Heart left ventricle (tissue), 13 donors: ENCODE data around the gene NAA80.

Source experiments
- POLR2A ChIP-seq, 2 donors: fragments of 450-650 bp; IDR thresholded peaks; one replicate each; pipeline ENCODE4 v1.6.1; 2017; ENCODE audit warnings: antibody characterized with exemption in 2 of 2, mild to moderate bottlenecking in 2 of 2, moderate library complexity in 2 of 2
- TF ChIP-seq, protein P1 (sequence below), 12 donors: fragments of 200-600 bp; sonication (generic) in 4 of 12; IDR thresholded peaks; one replicate each; pipeline versions ENCODE4 v1.5.0 to v1.8.0; 2018 to 2022; ENCODE audit warnings: antibody characterized with exemption in 12 of 12, mild to moderate bottlenecking in 5 of 12
- donor health status: ischemic (EF 13 %, LVEDD 7.1; RV severe dilation, severe dysfunction).
- donor health status: DM: no; HTN: yes; CAD: no.
- donor health status: DM: no; HTN: no; CAD: no.
- donor health status: ischemic (EF 25% LVEDD 6.9; RV normal size, moderate dysfunction).
- donor health status: ischemic (EF 25% LVEDD 5.7; RV mildly dilated, moderate dysfunction).
- donor health status: ischemic (EF 35%, LVEDD 5.7; RV mildly dilated, moderate dysfunction).
- donor health status: nonischemic (EF 11% LVEDD 7.7; RV severe dilation, severe dysfunction).
- donor health status: DM: yes; HTN: yes; CAD: no.
- donor health status: PGD.
- donor health status: ischemic (EF 29% LVEDD 5.4; RV normal size, mild dysfunction).
- donor health status: nonischemic (EF 23%, LVEDD 6.1; RV moderate dilation, normal function).

DNA sequence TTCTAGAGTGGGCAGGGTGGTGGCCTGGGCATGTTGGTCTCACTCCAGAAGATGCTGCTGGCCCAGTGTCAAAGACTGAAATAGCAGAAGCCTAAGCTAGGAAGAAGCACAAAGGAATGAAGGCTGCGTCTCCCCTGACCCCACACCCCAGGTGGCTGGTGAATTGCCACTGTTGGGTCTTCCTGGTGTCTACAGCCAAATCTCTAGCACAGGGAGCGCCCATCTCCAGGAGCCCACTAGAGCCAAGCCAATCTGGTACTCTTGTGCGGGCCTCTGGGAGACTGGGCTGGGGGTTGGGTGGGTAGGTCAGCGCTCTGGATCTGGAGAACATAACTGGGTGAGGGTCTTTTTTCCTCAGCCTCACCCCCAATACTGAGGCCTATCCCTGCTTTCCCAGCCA lies 27.9 kb upstream of the NAA80 start:
- TF ChIP-seq, protein P1, sequence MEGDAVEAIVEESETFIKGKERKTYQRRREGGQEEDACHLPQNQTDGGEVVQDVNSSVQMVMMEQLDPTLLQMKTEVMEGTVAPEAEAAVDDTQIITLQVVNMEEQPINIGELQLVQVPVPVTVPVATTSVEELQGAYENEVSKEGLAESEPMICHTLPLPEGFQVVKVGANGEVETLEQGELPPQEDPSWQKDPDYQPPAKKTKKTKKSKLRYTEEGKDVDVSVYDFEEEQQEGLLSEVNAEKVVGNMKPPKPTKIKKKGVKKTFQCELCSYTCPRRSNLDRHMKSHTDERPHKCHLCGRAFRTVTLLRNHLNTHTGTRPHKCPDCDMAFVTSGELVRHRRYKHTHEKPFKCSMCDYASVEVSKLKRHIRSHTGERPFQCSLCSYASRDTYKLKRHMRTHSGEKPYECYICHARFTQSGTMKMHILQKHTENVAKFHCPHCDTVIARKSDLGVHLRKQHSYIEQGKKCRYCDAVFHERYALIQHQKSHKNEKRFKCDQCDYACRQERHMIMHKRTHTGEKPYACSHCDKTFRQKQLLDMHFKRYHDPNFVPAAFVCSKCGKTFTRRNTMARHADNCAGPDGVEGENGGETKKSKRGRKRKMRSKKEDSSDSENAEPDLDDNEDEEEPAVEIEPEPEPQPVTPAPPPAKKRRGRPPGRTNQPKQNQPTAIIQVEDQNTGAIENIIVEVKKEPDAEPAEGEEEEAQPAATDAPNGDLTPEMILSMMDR (IDR thresholded peaks at IDR 0.05), result no peak
- no peak for TF ChIP-seq POLR2A (IDR thresholded peaks at IDR 0.05)
